DMS114 treated with DMSO at 0.1 percent for 48 hours (cell line): ENCODE results near the gene COL9A2.

Experiments
- DNase-seq: peaks from one replicate; lab custom pipeline; 2025; ENCODE audit not compliant: unreplicated experiment; lab: John Stamatoyannopoulos, UW

COL9A2 gene

GRCh38 chr1:40318970-40319621, 2.0 kb upstream of the COL9A2 start:
- DNase-seq = no peak

- no peak for DNase-seq
These were observed 1.4 kb upstream of the COL9A2 start for GRCh38 chr1:40318476-40318875.

- no peak for DNase-seq
These were observed 448 bp upstream of the COL9A2 start for GRCh38 chr1:40317394-40318074.

- no peak for DNase-seq
These were observed 1.1 kb downstream of the COL9A2 start for GRCh38 chr1:40315795-40316594.

GRCh38 chr1:40315239-40315794, 1.8 kb downstream of the COL9A2 start:
- DNase-seq = no peak

GRCh38 chr1:40314721-40315238, 2.3 kb downstream of the COL9A2 start:
- no peak for DNase-seq

- no peak for DNase-seq
These were observed 2.9 kb downstream of the COL9A2 start for GRCh38 chr1:40313958-40314720.

- no peak for DNase-seq
These were observed 3.6 kb downstream of the COL9A2 start for GRCh38 chr1:40313329-40313957.

- DNase-seq = no peak
These were observed 4.6 kb downstream of the COL9A2 start for GRCh38 chr1:40312238-40313205.

GRCh38 chr1:40311692-40312091, 5.4 kb downstream of the COL9A2 start:
- DNase-seq = no peak

- no peak for DNase-seq
These were observed 6.0 kb downstream of the COL9A2 start for GRCh38 chr1:40310983-40311642.

GRCh38 chr1:40310129-40310461, 7.0 kb downstream of the COL9A2 start:
- DNase-seq = no peak

GRCh38 chr1:40309374-40310128, 7.5 kb downstream of the COL9A2 start:
- DNase-seq = no peak

GRCh38 chr1:40308036-40308727, 8.9 kb downstream of the COL9A2 start:
- no peak for DNase-seq

- DNase-seq = no peak
These were observed 9.9 kb downstream of the COL9A2 start for GRCh38 chr1:40307186-40307585.

- DNase-seq = no peak
These were observed 10.8 kb downstream of the COL9A2 start for GRCh38 chr1:40306296-40306695.

GRCh38 chr1:40305871-40306270, 11.2 kb downstream of the COL9A2 start:
- DNase-seq = no peak
